Measurements from ENCODE around the gene MSRB3.
A peak's percentile ranks its signal among the peaks of the same experiment; 100 is the strongest.

MSRB3 gene

DNA sequence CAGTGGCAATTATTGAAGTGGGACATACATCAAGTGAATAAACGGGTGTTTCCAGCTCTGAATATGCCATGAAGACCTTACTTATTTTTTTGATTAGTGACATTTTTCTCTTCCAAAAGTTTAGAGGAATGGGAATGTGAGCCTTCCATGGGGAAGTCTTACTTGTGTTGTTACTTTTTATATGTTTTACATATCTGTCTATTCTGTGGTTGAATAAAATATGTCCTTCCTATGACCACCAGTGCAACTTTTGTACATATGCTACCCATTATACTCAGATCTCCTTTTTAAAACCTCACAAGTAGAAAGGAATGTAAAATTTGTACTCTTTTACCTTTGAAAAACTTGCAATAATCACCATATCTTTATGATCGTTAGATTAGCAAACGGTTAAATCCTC is 132.7 kb downstream of the MSRB3 start:
- Histone ChIP-seq H3K27ac (peak overlapping the region; percentile 77), H3K27me3 (no peaks in the 10 kb centered on the region), H3K4me3 (ENCODE audit: low read depth in 1 of 2, low read length in 1 of 2) (no peak overlapping the region), H3K9me3 (no peaks in the 10 kb centered on the region), H3K4me1 (ENCODE audit: control insufficient read depth in 1 of 2, insufficient read depth in 1 of 2, low read depth in 1 of 2, low read length in 1 of 2) (peaks cover 35 to 49% of the 10 kb centered on the region in 2 experiments), H3K36me3 (no peaks in the 10 kb centered on the region)
- TF ChIP-seq, protein P1, sequence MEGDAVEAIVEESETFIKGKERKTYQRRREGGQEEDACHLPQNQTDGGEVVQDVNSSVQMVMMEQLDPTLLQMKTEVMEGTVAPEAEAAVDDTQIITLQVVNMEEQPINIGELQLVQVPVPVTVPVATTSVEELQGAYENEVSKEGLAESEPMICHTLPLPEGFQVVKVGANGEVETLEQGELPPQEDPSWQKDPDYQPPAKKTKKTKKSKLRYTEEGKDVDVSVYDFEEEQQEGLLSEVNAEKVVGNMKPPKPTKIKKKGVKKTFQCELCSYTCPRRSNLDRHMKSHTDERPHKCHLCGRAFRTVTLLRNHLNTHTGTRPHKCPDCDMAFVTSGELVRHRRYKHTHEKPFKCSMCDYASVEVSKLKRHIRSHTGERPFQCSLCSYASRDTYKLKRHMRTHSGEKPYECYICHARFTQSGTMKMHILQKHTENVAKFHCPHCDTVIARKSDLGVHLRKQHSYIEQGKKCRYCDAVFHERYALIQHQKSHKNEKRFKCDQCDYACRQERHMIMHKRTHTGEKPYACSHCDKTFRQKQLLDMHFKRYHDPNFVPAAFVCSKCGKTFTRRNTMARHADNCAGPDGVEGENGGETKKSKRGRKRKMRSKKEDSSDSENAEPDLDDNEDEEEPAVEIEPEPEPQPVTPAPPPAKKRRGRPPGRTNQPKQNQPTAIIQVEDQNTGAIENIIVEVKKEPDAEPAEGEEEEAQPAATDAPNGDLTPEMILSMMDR (IDR thresholded peaks at IDR 0.05), result no peak

- Histone ChIP-seq H3K27ac (peak overlapping the region; percentile 53), H3K36me3 (no peaks in the 10 kb centered on the region), H3K27me3 (no peaks in the 10 kb centered on the region), H3K4me1 (ENCODE audit: control insufficient read depth in 1 of 2, insufficient read depth in 1 of 2, low read depth in 1 of 2, low read length in 1 of 2) (peaks cover 35 to 46% of the 10 kb centered on the region in 2 experiments), H3K4me3 (ENCODE audit: low read depth in 1 of 2, low read length in 1 of 2) (no peak overlapping the region), H3K9me3 (no peaks in the 10 kb centered on the region)
- TF ChIP-seq, protein P1 (IDR thresholded peaks at IDR 0.05), result no peak
Observed at GRCh38 chr12:65414526-65414925, 136.0 kb downstream of the MSRB3 start.

GRCh38 chr12:65415826-65416225 is 137.3 kb downstream of the MSRB3 start:
- Histone ChIP-seq H3K4me1 (ENCODE audit: control insufficient read depth in 1 of 2, insufficient read depth in 1 of 2, low read depth in 1 of 2, low read length in 1 of 2) (peaks cover 23 to 33% of the 10 kb centered on the region in 2 experiments), H3K27ac (no peak overlapping the region), H3K27me3 (no peaks in the 10 kb centered on the region), H3K9me3 (no peaks in the 10 kb centered on the region), H3K36me3 (no peaks in the 10 kb centered on the region), H3K4me3 (ENCODE audit: low read depth in 1 of 2, low read length in 1 of 2) (no peak overlapping the region)
- TF ChIP-seq, protein P1 (IDR thresholded peaks at IDR 0.05), result no peak

DNA sequence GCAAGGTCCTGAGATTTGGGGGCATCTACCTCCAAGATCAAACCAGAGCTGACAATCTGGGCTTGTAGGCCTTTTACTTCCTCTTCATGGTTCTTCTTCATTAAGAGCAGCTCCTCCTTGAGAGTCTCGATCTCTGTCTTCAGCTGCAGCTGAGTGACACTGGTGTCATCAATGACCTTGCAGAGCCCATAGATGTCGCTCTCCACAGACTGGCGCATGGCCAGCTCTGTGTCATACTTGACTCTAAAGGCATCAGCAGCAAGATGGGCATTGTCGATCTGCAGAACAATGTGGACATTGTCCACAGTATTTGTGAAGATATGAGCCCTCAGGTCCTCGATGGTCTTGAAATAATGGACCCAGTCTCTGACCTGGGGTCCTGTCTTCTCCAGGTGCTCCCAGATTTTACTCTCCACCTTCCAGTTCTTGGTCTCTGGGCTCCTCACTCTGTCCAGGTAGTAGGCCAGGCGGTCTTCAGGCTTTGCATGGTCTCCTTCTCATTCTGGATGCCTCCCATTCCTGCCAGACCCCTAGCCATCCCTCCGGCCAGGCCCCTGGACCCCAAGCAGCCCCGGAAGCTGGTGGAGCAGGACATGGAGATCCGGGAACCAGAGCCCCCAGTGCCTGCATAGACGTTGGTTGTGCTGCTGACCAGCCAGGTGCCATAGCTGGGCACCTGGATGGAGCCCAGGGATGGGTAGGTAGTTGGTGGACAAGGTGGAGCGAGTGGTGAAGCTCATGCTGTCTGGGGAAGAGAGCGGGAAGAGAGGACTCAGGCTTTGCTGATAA is 141.0 kb downstream of the MSRB3 start:
- Histone ChIP-seq H3K4me1 (ENCODE audit: control insufficient read depth in 1 of 2, insufficient read depth in 1 of 2, low read depth in 1 of 2, low read length in 1 of 2) (peaks cover 9 to 10% of the 10 kb centered on the region in 2 experiments), H3K36me3 (no peaks in the 10 kb centered on the region), H3K9me3 (no peaks in the 10 kb centered on the region), H3K4me3 (ENCODE audit: low read depth in 1 of 2, low read length in 1 of 2) (no peak overlapping the region), H3K27ac (no peak overlapping the region), H3K27me3 (no peaks in the 10 kb centered on the region)
- TF ChIP-seq, protein P1 (IDR thresholded peaks at IDR 0.05), result no peak

DNA sequence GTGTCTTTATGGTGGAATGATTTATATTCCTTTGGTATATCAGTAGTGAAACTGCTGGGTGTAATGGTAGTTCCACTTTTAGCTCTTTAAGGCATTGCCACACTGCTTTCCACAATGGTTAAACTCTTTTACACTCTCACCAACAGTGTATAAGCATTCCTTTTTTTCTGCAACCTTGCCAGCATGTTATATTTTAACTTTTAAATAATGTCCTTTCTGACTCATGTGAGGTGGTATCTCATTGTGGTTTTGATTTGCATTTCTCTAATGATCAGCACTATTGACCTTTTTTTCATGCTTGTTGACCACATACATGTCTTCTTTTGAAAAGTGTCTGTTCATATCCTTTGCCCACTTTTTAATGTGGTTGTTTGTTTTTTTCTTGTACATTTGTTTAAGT is 142.5 kb downstream of the MSRB3 start:
- H3K27me3 ChIP-seq, result no peaks in the 10 kb centered on the region
- no peak overlapping the region for H3K27ac ChIP-seq
- H3K4me3 ChIP-seq (ENCODE audit: low read depth in 1 of 2, low read length in 1 of 2), result no peak overlapping the region
- TF ChIP-seq, protein P1 (IDR thresholded peaks at IDR 0.05), result no peak
- no peaks in the 10 kb centered on the region for H3K9me3 ChIP-seq
- H3K4me1 ChIP-seq (ENCODE audit: control insufficient read depth in 1 of 2, insufficient read depth in 1 of 2, low read depth in 1 of 2, low read length in 1 of 2), result no peaks in the 10 kb centered on the region
- H3K36me3 ChIP-seq, result no peaks in the 10 kb centered on the region
